Measurements from ENCODE around the gene HEG1.

HEG1 gene

GRCh38 chr3:124942613-124943012, 113.2 kb downstream of the HEG1 start:
- intact Hi-C loops (cut with DNase I; ENCODE audit: low total_unique reads) = no loop called here
- Histone ChIP-seq H3K27ac (no peak overlapping the region), H3K4me1 (no peaks in the 10 kb centered on the region), H3K4me3 (no peak overlapping the region), H3K9me3 (no peaks in the 10 kb centered on the region), H3K27me3 (no peaks in the 10 kb centered on the region), H3K36me3 (no peaks in the 10 kb centered on the region)
- no peak for DNase-seq
- TF ChIP-seq, protein P1, sequence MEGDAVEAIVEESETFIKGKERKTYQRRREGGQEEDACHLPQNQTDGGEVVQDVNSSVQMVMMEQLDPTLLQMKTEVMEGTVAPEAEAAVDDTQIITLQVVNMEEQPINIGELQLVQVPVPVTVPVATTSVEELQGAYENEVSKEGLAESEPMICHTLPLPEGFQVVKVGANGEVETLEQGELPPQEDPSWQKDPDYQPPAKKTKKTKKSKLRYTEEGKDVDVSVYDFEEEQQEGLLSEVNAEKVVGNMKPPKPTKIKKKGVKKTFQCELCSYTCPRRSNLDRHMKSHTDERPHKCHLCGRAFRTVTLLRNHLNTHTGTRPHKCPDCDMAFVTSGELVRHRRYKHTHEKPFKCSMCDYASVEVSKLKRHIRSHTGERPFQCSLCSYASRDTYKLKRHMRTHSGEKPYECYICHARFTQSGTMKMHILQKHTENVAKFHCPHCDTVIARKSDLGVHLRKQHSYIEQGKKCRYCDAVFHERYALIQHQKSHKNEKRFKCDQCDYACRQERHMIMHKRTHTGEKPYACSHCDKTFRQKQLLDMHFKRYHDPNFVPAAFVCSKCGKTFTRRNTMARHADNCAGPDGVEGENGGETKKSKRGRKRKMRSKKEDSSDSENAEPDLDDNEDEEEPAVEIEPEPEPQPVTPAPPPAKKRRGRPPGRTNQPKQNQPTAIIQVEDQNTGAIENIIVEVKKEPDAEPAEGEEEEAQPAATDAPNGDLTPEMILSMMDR (IDR thresholded peaks at IDR 0.05) = no peak

DNA sequence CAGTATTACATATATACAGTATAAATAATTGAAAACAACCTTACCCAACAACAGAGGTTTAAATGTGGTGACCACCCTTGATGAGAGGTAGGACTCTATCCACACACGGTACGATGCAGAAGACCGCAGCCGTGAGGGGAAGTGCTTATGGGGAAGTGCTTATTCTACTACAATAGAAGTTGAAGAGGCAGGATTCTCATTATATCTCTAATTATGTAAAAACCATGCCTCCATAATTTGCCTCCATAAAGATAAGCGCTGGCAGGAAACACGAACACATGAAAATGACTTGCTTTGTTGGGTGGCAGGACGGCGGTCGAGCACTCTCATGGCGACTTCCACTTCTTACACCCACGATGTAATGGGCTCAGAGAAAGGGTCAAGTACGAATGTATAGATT, 114.0 kb downstream of the HEG1 start:
- Histone ChIP-seq H3K27ac (no peak overlapping the region), H3K36me3 (no peaks in the 10 kb centered on the region), H3K27me3 (no peaks in the 10 kb centered on the region), H3K9me3 (no peaks in the 10 kb centered on the region), H3K4me3 (no peak overlapping the region), H3K4me1 (no peaks in the 10 kb centered on the region)
- DNase-seq = no peak
- TF ChIP-seq, protein P1 (IDR thresholded peaks at IDR 0.05) = no peak
- intact Hi-C loops (cut with DNase I; ENCODE audit: low total_unique reads) = no loop called here

DNA sequence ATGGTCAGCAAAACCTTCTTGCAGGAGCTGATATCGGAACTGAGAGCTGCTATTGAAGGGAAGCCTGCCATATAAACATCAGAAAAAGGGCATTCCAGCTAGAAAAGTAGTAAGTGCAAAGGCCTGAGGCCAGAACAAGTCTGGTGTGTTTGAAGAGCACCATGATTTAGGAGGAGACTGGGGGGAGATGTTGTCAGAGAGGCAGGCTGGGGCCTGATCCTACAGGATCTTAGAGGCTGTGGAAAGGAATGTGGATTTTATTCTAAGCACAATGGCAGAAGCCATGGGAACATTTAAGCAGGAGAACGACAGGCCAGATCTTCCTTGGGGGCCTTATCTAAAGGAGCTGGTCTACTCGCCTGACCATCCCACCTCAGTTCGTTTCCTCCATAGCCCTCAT, 116.1 kb downstream of the HEG1 start:
- TF ChIP-seq, protein P1 (IDR thresholded peaks at IDR 0.05) = no peak
- Histone ChIP-seq H3K4me1 (no peaks in the 10 kb centered on the region), H3K4me3 (no peak overlapping the region), H3K27ac (no peak overlapping the region), H3K9me3 (no peaks in the 10 kb centered on the region), H3K27me3 (no peaks in the 10 kb centered on the region), H3K36me3 (no peaks in the 10 kb centered on the region)
- DNase-seq = no peak
- intact Hi-C loops (cut with DNase I; ENCODE audit: low total_unique reads) = no loop called here

DNA sequence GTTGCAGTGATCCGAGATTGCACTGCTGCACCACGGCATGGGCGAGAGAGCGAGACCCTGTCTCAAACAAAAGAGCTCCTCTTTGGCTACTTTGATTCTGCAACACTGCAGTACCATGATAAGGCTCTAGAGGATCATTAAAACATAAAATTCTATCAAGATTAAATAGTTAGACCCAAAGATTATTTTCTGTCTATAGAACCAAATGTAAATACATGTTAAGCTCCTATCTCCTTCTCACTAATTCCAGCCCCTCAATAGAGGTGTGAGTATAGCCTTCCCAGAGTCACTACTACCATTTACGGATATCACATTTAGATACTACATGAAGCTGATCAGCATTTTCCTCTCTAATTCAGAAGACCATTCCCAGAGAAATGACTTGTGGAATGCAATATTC, 116.9 kb downstream of the HEG1 start:
- Histone ChIP-seq H3K4me3 (no peak overlapping the region), H3K9me3 (no peaks in the 10 kb centered on the region), H3K36me3 (no peaks in the 10 kb centered on the region), H3K27me3 (no peaks in the 10 kb centered on the region), H3K27ac (no peak overlapping the region), H3K4me1 (no peaks in the 10 kb centered on the region)
- intact Hi-C loops (cut with DNase I; ENCODE audit: low total_unique reads) = no loop called here
- TF ChIP-seq, protein P1 (IDR thresholded peaks at IDR 0.05) = no peak
- no peak for DNase-seq

DNA sequence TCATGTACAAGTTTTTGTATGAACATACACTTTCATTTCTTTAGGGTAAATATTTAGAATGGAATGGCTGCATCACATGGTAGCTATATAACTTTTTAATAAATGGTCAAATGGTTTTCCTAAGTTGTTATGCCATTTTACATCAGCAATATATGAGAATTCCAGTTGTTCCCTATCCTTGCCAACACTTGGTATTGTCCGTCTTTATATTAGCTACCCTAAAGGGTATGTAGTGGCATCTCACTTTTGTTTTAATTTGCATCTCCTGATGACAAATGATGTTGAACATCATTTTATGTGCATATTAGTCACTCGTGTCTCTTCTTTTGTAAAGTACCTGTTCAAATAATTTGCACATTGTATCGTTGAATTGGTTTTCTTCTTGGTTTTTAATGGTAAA, 118.7 kb downstream of the HEG1 start:
- TF ChIP-seq, protein P1 (IDR thresholded peaks at IDR 0.05) = no peak
- intact Hi-C loops (cut with DNase I; ENCODE audit: low total_unique reads) = no loop called here

More for the DNA sequence above, 118.7 kb downstream of the HEG1 start:
- Histone ChIP-seq H3K27me3 (no peaks in the 10 kb centered on the region), H3K36me3 (no peaks in the 10 kb centered on the region), H3K27ac (no peak overlapping the region), H3K4me1 (no peaks in the 10 kb centered on the region), H3K4me3 (no peak overlapping the region), H3K9me3 (no peaks in the 10 kb centered on the region)
- no peak for DNase-seq

Measured in tibial artery (tissue), 4 donors.